HepG2 (cell line): Measurements from ENCODE around the gene DHX16. TPM values are rescaled to one million over a fixed set of nuclear protein-coding genes. Genes with fewer than 3 reads are reported as not detected.

Source experiments
- ARNT ChIP-seq: fragments of 450-650 bp; IDR thresholded peaks from 2 replicates; pipeline ENCODE4 v1.6.1; 2017
- ELF1 ChIP-seq: sonication (generic); formaldehyde crosslinking; IDR thresholded peaks from 2 replicates; pipeline ENCODE4 v1.4.0; 2020; ENCODE audit warnings: missing genetic modification reagents
- ESRRA ChIP-seq: sonication (generic); formaldehyde crosslinking; IDR thresholded peaks from 2 replicates; pipeline ENCODE4 v1.5.1; 2020; ENCODE audit warnings: mild to moderate bottlenecking, low read depth, missing genetic modification reagents
- HNRNPH1 ChIP-seq: fragments of 200-400 bp; formaldehyde crosslinking; optimal IDR thresholded peaks from 2 replicates; pipeline ENCODE3; 2017; ENCODE audit warnings: mild to moderate bottlenecking, low read depth, low read length
- KLF12 ChIP-seq: sonication (generic); formaldehyde crosslinking; IDR thresholded peaks from 2 replicates; pipeline ENCODE4 v1.4.0; 2020; ENCODE audit warnings: missing genetic modification reagents, borderline replicate concordance
- ONECUT2 ChIP-seq: sonication (generic); formaldehyde crosslinking; IDR thresholded peaks from 2 replicates; pipeline ENCODE4 v1.4.0; 2020; ENCODE audit warnings: missing genetic modification reagents
- RAD21 ChIP-seq: fragments of 450-650 bp; formaldehyde crosslinking; IDR thresholded peaks from 2 replicates; pipeline ENCODE4 v1.5.0; 2020; ENCODE audit warnings: mild to moderate bottlenecking
- SALL2 ChIP-seq: sonication (generic); formaldehyde crosslinking; IDR thresholded peaks from 2 replicates; pipeline ENCODE4 v1.8.1; 2023; ENCODE audit warnings: mild to moderate bottlenecking, missing genetic modification reagents, inconsistent platforms
- STAT5B ChIP-seq: sonication (generic); formaldehyde crosslinking; IDR thresholded peaks from 2 replicates; pipeline ENCODE4 v1.4.0; 2020; ENCODE audit warnings: missing genetic modification reagents
- TBP ChIP-seq: sonication (generic); formaldehyde crosslinking; IDR thresholded peaks from 2 replicates; pipeline ENCODE4 v1.5.0; 2020; ENCODE audit warnings: missing genetic modification reagents
- TCF7L2 ChIP-seq: IDR thresholded peaks from 2 replicates; pipeline ENCODE4 v1.6.1; 2011; ENCODE audit warnings: mild to moderate bottlenecking, low read depth, low read length, moderate library complexity
- YEATS2 ChIP-seq: sonication (generic); formaldehyde crosslinking; IDR thresholded peaks from 2 replicates; pipeline ENCODE4 v1.4.0; 2020; ENCODE audit warnings: missing genetic modification reagents, borderline replicate concordance
- ZFP82 ChIP-seq: sonication (generic); formaldehyde crosslinking; IDR thresholded peaks from 2 replicates; pipeline ENCODE4 v1.5.1; 2020; ENCODE audit warnings: mild to moderate bottlenecking, missing genetic modification reagents, borderline replicate concordance
- ZNF205 ChIP-seq: IDR thresholded peaks from 2 replicates; pipeline ENCODE4 v1.6.1; 2018; ENCODE audit warnings: missing biosample characterization, missing genetic modification reagents
- ZNF382 ChIP-seq: sonication (generic); formaldehyde crosslinking; IDR thresholded peaks from 2 replicates; pipeline ENCODE4 v1.5.0; 2020; ENCODE audit warnings: missing genetic modification reagents, mild to moderate bottlenecking, borderline replicate concordance
- ZNF589 ChIP-seq: sonication (generic); formaldehyde crosslinking; conservative IDR thresholded peaks from 2 replicates; pipeline ENCODE4 v1.8.0; 2022; ENCODE audit warnings: mild to moderate bottlenecking, moderate library complexity, missing genetic modification reagents
- ZNF773 ChIP-seq: sonication (generic); formaldehyde crosslinking; IDR thresholded peaks from 2 replicates; pipeline ENCODE4 v1.4.0; 2020; ENCODE audit warnings: missing genetic modification reagents, borderline replicate concordance
- polyA plus RNA-seq, 8 experiments: library from polyadenylated mRNA; depleted of rRNA in 3 of 8; stranded (reverse) in 7 of 8; unstranded in 1 of 8; fragments of >200 nt; fragmentation: Illumina TruSeq in 4 of 8; extraction: Trizol in 4 of 8; gene quantifications; 2 replicates each; pipeline versions ENCODE4 v1.2.1 to v1.2.3, GENCODE V29; 2011 to 2016; ENCODE audit warnings: low read depth in 4 of 8, missing spikeins in 1 of 8, mixed read lengths in 1 of 8; ENCODE audit not compliant: insufficient read depth in 1 of 8
- total RNA-seq, 5 experiments: library from RNA; depleted of rRNA; stranded (reverse); fragments of >200 nt; fragmentation: Illumina TruSeq; extraction: Trizol; gene quantifications; 2 replicates each; pipeline ENCODE4 v1.2.3, GENCODE V29; 2016; ENCODE audit warnings: low read depth in 1 of 5
- TF ChIP-seq, protein P1 (sequence below): sonication (generic); formaldehyde crosslinking; IDR thresholded peaks from 2 replicates; pipeline ENCODE4 v1.4.0; 2020; ENCODE audit warnings: missing genetic modification reagents
- TF ChIP-seq, protein P2 (sequence below): sonication (generic); formaldehyde crosslinking; IDR thresholded peaks from 2 replicates; pipeline ENCODE4 v1.4.0; 2020; ENCODE audit warnings: mild to moderate bottlenecking, low read depth, missing genetic modification reagents
- TF ChIP-seq, protein P3 (sequence below): IDR thresholded peaks from 2 replicates; pipeline ENCODE4 v1.6.1; 2016; ENCODE audit warnings: low read depth
- TF ChIP-seq, protein P4 (sequence below): sonication (generic); formaldehyde crosslinking; IDR thresholded peaks from 2 replicates; pipeline ENCODE4 v1.4.0; 2020; ENCODE audit warnings: missing genetic modification reagents

The DHX16 gene
- total and polyA plus RNA-seq, 2 of the 13 experiments (the other 11 are each of a cell fraction or from before 2014, with no cell fraction given), result 57.0 to 58.5 TPM

DNA sequence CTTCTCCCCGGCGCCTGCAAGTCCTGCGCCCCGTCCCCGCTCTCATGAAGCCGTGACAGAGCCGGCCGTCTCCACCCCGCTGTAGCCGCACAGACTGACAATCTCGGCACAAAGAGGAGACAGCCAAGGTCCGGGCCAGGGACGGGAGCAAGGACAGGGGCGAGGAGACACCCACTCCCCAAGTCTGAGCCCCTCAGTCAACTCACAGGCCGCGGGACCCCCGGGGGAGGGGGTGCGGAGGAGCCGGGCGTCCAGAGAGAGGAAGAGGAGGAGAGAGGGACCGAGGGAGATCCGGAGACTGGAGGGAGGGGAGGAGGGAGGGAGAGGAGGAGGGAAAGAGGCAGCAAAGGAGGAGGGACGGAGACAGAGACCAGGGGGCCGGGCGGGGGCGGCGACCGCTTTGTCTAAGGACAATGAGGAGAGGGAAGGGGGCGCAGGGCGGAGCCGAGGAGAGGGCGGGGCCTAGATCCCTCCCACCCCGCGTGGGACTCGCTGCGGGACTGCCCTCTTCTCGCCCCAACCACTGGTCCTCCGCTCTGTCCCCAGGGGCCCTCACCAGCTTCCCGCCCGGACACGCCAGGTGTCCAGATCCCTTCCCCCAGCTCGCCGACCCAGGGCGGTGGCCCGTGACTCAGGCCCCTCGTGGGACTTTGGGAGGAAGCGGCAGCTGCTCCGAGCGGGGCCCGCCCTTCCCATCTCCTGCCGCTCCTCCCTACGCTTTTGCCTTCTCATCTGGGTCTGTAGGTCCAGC, 14.3 kb upstream of the DHX16 start (continued):
- no peak for TF ChIP-seq ZNF382 (CRISPR knock-in tag)
- TF ChIP-seq ZFP82 (CRISPR knock-in tag), result no peak
- TF ChIP-seq ARNT, result no peak
- TF ChIP-seq RAD21, result no peak
- TF ChIP-seq ZNF773 (CRISPR knock-in tag), result no peak
- no peak for TF ChIP-seq HNRNPH1
- TF ChIP-seq, protein P1, sequence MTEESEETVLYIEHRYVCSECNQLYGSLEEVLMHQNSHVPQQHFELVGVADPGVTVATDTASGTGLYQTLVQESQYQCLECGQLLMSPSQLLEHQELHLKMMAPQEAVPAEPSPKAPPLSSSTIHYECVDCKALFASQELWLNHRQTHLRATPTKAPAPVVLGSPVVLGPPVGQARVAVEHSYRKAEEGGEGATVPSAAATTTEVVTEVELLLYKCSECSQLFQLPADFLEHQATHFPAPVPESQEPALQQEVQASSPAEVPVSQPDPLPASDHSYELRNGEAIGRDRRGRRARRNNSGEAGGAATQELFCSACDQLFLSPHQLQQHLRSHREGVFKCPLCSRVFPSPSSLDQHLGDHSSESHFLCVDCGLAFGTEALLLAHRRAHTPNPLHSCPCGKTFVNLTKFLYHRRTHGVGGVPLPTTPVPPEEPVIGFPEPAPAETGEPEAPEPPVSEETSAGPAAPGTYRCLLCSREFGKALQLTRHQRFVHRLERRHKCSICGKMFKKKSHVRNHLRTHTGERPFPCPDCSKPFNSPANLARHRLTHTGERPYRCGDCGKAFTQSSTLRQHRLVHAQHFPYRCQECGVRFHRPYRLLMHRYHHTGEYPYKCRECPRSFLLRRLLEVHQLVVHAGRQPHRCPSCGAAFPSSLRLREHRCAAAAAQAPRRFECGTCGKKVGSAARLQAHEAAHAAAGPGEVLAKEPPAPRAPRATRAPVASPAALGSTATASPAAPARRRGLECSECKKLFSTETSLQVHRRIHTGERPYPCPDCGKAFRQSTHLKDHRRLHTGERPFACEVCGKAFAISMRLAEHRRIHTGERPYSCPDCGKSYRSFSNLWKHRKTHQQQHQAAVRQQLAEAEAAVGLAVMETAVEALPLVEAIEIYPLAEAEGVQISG (CRISPR knock-in tag), result no peak; the same call in 1 of the 2 replicates
- TF ChIP-seq ESRRA (CRISPR knock-in tag), result no peak
- no peak for TF ChIP-seq STAT5B (CRISPR knock-in tag)
- TF ChIP-seq TBP, result no peak
- TF ChIP-seq ZNF205, result no peak
- TF ChIP-seq KLF12, result 0 out of 2 replicates have a peak, but pooled peaks have one; percentile 61
- no peak for TF ChIP-seq SALL2 (CRISPR knock-in tag)
- TF ChIP-seq, protein P2, sequence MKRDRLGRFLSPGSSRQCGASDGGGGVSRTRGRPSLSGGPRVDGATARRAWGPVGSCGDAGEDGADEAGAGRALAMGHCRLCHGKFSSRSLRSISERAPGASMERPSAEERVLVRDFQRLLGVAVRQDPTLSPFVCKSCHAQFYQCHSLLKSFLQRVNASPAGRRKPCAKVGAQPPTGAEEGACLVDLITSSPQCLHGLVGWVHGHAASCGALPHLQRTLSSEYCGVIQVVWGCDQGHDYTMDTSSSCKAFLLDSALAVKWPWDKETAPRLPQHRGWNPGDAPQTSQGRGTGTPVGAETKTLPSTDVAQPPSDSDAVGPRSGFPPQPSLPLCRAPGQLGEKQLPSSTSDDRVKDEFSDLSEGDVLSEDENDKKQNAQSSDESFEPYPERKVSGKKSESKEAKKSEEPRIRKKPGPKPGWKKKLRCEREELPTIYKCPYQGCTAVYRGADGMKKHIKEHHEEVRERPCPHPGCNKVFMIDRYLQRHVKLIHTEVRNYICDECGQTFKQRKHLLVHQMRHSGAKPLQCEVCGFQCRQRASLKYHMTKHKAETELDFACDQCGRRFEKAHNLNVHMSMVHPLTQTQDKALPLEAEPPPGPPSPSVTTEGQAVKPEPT (CRISPR knock-in tag), result no peak
- TF ChIP-seq, protein P3, sequence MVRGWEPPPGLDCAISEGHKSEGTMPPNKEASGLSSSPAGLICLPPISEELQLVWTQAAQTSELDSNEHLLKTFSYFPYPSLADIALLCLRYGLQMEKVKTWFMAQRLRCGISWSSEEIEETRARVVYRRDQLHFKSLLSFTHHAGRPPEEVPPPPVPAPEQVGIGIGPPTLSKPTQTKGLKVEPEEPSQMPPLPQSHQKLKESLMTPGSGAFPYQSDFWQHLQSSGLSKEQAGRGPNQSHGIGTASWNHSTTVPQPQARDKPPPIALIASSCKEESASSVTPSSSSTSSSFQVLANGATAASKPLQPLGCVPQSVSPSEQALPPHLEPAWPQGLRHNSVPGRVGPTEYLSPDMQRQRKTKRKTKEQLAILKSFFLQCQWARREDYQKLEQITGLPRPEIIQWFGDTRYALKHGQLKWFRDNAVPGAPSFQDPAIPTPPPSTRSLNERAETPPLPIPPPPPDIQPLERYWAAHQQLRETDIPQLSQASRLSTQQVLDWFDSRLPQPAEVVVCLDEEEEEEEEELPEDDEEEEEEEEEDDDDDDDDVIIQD (CRISPR knock-in tag), result no peak
- no peak for TF ChIP-seq TCF7L2
- TF ChIP-seq ONECUT2 (CRISPR knock-in tag), result no peak
- TF ChIP-seq, protein P4, sequence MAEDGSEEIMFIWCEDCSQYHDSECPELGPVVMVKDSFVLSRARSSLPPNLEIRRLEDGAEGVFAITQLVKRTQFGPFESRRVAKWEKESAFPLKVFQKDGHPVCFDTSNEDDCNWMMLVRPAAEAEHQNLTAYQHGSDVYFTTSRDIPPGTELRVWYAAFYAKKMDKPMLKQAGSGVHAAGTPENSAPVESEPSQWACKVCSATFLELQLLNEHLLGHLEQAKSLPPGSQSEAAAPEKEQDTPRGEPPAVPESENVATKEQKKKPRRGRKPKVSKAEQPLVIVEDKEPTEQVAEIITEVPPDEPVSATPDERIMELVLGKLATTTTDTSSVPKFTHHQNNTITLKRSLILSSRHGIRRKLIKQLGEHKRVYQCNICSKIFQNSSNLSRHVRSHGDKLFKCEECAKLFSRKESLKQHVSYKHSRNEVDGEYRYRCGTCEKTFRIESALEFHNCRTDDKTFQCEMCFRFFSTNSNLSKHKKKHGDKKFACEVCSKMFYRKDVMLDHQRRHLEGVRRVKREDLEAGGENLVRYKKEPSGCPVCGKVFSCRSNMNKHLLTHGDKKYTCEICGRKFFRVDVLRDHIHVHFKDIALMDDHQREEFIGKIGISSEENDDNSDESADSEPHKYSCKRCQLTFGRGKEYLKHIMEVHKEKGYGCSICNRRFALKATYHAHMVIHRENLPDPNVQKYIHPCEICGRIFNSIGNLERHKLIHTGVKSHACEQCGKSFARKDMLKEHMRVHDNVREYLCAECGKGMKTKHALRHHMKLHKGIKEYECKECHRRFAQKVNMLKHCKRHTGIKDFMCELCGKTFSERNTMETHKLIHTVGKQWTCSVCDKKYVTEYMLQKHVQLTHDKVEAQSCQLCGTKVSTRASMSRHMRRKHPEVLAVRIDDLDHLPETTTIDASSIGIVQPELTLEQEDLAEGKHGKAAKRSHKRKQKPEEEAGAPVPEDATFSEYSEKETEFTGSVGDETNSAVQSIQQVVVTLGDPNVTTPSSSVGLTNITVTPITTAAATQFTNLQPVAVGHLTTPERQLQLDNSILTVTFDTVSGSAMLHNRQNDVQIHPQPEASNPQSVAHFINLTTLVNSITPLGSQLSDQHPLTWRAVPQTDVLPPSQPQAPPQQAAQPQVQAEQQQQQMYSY (CRISPR knock-in tag), result no peak
- no peak for TF ChIP-seq ELF1 (CRISPR knock-in tag)
- TF ChIP-seq ZNF589 (CRISPR knock-in tag), result no peak
- peak; percentile 45; the same call in 1 of the 2 replicates for TF ChIP-seq YEATS2
